ENCODE results near the gene PANX2.

The PANX2 gene

DNA sequence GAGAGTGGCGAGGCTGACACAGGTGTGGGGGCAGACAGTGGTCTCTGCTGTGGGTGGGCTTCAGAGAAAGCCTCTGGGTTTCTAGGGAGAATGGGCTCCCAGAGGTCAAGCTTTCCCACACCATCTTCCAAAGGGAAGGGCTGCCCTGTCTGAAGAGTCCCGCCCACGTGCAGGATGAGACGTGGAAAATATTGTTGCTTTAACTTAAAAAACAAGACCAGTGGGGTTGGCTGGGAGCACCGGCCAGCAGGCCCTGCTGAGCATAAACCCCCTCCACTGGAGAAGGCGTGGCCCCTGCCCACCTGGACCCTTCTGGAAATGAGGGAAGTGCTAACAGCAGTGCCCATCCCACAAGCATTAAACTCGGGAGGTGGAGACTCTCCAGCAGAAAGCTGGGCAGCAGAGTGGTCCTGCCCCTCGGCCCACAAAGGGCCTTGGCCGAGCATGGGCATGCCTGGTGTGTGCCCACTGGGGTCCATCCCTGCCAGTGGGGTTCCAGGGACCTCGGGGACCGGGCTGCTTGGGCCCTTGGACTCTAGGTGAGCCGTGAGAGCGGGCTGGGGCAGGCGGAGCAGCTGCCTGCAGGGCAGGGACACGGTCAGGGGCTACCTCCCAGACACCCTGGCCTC is 45.6 kb downstream of the PANX2 start:
- no peak for DNase-seq

DNA sequence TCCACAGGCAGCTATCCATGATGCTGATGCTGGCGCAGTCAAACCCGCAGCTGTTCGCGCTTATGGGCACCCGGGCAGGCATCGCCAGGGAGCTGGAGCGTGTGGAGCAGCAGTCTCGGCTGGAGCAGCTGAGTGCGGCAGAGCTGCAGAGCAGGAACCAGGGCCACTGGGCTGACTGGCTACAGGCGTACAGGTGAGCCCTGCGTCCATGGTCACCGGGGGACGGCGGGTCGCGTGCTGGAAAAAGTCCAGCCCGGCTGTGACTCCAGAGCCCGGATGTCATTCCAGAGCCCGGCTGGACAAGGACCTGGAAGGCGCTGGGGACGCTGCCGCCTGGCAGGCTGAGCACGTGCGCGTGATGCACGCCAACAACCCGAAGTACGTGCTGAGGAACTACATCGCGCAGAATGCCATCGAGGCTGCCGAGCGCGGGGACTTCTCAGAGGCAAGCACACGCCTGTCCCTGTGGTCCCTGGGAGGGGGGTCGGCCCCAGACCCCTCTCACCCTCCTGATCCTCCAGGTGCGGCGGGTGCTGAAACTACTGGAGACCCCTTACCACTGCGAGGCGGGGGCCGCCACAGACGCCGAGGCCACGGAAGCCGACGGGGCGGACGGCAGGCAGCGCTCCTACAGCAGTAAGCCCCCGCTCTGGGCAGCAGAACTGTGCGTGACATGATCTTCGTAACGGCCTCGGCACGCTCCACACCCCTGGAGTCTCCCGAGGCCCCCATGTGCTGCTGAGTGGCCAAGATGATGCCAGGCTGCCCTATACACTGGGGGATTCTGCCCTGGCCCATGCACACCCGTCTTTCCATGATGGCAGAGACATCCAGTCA is 46.4 kb downstream of the PANX2 start:
- no peak for DNase-seq

DNA sequence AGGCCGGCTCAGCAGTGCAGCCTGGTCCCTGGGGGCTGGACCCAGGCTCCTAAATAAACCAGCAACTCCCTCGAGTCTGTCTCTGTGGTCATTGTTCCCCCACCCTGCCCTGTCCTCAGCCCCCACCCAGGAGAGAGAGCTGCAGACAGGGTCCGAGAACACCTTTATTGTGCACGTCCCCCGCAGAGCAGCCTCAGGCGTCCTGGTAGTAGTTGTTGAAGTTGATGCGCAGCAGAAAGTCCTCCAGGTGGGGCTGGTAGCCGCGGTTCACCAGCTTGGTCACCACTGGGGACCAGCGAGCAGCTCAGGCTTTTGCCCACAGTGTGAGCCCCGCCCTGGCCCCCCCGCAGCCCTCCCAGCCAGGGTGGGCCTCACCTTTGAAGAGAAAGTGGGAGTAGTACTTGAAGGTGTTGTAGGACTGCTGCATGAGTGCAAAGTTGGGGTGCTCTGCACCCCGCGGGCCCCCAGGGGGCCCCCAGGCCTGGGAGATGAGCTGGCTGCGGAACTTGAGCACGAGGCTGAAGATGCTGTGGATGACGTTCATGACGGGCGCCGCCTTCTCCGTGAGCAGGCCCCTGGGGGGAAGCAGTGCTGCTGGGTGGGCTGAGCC is 47.1 kb downstream of the PANX2 start:
- no peak for DNase-seq

DNA sequence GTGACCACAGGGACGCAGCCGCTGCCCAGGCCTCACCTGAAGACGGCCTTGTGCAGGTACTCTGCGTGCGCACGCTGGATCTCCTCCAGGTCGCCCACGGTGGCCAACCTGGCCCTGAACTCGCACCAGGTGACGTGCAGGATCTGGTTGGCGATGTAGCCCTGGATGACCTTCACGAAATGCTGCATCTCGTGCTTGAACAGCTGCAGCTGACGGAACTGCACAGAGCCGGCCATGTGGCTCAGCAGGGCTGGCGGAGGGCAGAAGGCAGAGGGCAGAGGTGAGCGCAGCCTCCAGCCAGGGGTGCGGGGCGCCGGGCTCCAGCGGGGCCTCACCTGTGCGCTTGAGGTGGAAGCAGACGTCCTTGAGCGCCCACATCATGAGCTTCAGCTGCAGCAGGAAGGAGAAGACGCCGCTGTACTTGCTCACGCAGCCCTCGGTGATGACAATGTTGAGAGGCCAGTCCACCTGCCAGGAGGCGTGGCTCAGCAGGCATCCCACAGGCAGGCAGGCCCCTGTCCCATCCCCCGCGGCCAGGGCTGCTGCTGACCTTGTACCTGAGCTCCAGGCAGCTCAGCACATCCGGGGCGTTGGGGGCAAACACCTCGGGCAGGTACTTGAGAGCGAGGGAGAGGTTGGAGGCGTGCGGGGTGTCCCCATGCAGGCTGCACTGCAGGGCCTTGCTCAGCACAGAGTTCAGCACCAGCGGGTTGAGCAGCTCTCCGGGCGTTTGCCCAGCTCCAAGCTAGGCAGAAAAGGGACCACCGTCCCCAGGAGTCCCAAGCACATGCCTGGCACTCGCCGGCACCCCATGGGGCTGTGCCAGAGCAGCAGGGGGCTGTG is 47.8 kb downstream of the PANX2 start:
- no peak for DNase-seq

DNA sequence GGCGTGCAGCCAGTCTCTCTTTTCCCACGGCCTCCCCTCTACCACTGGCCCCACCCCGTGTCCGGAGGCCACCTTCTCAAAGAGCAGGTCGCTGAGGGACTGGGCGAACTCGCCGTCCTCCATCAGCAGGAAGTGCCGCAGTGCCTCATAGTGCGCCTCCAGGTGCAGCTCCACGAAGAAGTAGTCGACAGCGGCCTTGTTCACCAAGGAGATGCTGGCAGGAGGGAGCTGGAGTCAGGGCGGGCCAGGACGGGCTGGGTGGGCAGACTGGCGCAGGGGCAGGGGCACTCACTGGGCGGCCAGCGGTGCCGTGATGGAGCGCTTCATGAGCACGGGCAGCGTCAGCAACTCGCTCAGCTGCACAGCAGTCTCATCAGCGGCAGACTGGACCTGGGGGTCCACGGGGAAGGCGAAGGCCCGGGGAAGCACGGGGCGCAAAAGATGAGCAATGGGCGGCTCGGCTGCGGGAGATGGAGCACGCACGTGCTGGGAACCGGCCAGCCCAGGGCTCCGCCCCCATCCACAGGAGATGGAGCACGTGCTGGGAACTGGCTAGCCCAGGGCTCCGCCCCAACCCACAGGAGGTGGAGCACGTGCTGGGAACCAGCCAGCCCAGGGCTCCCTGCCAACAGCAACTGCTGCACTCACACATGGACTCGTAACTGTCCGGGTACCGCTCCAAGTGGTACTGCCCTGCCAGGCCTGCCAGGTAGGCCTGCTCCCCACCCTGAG is 48.6 kb downstream of the PANX2 start:
- no peak for DNase-seq

DNA sequence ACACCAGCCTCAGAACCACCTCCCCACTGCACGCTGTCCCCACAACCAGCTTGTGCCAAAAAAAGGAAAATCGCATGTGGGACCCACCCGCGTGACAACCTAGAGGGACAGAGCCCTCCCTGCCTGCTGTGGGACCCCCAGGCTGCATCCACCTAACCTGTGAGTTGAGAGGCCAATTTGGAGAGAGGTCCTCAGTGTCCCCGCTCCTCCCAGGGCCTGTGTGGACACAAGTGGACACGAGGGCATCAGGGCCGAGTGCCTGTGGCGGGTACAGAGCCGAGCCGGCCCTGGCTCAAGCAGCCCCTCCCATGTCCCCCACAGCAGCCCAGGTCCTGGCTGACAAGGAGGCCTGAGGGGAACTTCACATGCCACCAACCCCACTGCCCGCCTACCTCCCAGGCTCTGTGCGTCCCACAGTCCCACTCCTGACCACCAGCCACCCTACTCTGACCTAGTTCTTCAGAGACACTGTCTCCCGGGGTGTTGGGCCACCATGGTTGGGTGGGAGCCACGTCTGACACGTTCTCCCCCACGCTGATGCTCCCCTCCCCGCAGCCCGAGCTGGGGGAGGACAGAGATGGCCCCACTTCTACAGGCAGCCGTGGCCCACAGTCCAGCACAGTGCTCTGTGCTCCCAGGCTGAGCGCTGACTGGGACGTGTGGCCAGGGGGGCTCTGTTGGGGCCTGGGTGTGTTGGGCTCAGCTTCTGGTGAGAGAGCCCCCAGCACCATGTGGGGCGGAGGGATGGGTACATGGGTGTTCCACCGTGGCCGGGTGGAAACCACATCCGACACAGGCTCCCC is 49.5 kb downstream of the PANX2 start:
- no peak for DNase-seq

DNA sequence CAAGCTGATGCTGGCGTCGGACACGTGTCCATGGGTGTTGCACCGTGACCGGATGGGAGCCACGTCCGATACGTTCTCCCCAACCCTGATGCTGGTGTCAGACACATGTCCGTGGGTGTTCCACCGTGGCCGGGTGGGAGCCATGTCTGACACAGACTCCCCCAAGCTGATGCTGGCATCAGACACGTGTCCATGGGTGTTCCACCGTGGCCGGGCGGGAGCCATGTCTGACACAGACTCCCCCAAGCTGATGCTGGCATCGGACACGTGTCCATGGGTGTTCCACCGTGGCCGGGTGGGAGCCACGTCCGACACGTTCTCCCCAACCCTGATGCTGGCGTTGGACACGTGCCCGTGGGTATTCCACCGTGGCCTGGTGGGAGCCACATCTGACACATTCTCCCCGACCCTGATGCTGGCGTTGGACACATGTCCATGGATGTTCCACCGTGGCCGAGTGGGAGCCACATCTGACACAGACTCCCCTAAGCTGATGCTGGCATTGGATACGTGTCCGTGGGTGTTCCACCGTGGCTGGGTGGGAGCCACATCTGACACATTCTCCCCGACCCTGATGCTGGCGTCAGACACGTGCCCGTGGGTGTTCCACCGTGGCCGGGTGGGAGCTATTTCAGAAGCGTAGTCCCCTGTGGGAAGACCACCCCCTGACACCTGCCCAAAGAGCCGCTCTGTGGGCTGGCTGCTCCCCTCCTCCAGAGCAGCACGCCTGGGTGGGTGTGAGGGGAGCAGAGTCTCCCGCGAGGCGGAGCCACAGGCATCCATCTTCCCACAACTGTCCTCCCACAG is 50.3 kb downstream of the PANX2 start:
- DNase-seq = no peak

DNA sequence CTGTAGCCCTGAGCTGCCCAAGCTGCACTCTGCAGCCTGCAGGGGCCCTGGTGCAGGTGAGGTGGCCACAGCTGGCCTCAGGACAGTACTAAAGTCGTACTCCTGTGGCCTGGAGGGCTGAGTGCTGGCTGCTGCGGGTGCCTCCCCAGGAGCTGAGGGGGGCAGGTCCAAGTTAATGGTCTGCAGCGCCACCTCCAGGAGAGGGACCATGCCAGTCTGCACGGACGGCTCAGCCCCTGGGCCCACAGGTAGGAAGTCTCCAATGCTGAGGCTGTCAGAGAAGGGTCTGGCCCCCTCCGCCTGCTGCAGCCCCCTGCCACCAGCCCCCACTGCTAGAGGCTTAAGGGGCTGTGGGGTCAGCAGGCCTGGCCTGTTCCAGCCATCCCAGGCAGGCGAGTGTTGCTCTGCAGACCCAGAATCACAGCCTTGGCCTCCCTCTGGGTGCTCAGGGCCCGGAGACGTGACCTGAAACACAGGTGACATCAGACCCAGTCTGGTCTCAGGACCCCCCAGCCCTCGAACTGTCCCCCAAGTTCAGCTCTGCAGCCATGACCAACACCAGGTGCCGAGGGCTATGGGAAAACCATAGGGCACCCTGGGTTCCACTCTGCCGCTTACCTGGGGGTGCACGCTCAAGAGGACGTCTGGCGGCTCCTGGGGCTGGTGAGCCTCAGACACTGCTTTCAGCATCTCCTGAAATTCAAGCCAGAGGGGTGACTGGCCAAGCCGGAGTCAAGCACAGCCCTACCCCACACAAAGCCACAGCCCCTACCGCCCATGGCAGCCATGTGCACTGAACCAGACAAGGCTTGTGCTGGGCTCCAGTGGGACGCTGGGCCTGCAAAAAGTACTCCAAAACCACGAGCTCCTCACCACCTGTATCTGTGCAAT is 51.1 kb downstream of the PANX2 start:
- no peak for DNase-seq

DNA sequence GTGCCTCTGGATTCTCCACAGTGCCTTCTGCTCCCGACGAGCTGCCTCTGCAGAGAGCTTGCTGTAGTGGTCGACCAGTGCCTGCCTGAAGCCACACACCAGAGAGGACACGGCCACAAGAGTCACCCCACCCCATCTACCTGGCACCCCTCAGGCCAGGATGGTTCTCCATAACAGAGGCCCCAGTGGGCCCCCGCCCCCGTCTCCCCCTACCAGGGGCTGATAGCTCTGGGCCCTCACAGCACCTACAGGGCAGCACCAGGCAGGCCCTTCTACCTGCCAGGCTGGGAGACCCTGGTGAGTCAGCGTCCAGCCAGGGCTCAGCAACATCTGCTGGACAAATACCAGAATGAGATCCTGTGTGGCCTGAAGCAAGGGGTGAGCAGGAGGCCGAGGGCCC is 52.0 kb downstream of the PANX2 start:
- no peak for DNase-seq

DNA sequence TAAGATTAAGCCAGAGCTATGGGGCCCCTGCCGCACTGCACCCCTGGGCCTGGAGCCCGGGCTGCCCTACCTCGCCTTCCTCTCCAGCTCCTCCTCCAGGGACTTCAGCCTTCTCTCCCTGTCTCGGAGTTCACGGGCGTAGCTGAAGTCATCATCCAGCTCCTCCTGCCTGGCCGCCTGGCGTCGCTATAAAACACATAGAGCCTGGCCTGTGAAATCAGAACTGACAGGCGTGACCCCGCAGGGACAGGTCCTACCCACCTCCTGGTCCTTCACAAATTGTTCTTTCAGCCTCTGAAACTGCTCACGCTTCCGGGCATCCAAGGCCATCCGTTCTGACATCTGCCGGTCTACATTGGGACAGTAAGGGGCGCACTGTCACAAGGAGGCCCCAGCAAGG is 53.5 kb downstream of the PANX2 start:
- no peak for DNase-seq

DNA sequence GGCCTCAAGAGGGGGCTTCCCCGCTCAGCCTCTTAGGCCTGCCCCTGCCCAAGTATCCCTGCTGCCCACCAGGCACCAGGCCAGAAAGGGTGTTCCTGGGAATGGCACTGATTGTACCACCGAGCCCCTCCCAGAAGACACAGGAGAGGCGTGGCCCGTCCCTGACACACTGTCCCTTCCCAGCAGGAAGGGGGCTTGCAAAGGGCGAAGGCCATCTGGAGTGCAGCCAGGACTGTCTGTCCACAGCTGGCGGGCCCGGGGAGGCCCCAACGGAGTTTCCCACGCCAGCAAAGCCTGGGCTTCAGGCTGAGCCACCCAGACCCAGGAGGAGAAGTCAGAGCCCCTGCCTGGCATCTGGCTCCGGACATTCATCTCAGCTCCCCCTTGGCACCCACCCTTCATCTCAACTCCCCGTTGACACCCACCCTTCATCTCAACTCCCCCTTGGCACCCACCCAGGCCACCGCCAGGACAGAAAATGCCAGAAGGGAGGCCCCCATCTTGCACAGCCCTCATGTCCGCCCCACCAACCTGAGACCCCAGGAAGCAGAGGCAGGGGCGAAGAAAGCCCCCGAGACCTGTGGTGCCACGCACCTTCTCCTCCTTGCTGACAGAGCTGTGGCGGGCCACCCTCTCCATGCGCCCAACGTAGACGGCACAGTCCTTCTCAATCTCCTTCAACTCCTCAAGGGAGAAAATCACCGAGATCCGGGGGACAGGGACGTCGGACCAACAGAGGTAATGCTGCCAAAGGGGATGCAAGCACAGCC is 54.9 kb downstream of the PANX2 start:
- DNase-seq = no peak

DNA sequence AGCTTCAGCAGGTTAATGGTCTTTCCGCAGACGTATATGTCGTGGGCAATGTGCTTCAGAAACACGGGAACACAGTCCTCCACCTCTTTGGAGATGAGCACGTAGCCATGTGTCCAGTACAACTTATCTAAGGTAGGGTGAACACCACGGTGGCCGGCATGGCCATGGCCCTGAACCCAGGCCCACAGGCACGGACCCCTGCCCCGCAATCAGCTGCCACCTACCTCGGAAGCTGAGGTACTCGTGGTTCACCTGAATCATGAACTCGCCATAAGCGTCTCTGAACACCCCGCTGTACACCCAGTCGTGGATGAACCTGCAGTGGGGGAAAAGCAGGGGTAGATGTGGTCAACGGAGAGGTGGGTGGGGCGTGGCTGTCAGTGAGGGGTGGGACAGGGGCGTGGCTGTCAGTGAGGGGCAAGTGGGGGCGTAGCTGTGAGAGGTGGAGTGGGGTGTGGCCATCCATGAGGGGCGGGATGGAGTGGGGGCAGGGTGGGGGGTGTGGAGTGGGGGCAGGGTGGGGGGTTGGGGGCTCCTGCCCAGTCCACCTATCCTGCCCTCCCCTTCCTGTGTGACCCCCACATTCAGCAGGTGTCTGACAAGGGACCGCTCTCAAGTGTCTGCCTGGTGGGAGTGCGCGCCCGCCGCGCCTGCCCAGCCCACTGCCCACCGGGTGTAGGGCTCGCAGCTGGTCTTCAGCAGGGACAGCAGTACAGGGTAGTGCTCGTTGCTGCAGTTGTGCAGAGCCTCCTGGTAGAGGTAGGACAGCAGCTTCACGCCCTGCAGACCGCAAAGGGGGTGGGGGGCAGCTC is 55.7 kb downstream of the PANX2 start:
- DNase-seq = no peak

DNA sequence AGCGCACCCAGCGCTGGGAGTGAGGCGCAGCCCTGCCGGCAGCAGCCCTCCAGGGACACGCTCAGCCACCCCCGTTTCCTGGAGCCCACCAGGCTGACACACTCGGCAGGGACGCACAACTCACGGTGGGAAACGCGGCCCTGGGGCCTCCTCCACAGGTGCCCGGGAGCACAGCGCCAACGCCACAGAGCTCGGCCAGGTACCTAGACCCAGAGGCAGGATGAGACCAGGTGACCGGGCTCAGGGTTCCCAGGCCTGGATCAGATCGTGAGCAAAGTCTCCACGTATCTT is 56.3 kb downstream of the PANX2 start:
- DNase-seq = no peak

DNA sequence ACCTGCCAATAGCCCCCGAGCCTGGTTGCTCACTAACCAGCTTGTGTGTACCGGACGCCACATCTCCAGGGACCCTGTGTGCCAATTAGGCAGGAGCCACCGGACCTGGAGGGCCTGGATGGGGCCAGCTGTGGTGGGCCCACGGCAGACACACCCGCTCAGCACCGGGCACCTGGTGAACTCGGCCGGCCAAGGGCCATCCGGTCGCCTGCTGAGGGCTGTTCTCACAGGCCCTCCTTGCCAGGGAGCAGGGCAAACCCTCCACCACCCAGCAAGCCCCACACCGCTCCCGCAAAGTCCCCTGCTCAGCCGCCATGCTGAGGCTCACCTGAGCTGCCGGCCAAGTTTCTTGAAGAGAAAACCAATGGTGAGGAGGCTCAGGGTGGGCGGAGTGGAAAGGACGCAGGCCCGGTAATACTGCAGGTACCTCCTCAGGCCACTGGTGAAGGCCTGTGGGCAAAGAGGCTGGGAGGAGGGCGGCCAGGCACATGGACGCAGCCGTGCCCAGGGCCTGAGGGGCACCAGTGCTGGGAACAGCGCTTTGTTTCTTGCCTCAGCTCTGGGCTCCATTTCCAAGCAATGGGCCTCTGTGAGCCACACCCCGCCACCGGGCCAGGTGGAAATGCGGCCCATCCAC is 57.2 kb downstream of the PANX2 start:
- DNase-seq = no peak

DNA sequence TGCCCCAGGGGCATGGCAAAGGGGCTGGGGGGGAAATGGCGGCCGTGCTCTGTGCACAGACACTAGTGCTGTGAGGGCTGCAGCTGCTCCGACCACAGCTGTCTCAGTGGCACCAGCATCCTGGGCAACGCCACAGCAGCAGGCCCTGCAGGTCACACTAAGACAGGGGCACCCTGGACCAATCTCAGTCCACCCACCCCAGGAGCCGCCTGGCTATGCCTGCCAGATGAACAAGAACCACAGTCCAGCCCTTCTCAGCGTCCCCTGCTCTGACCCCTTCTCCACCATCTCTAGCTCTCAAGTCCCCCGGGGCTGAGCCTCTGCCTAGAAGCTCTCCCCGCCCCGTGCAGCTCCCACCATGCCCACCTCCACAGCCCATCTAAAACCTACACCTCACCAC is 57.8 kb downstream of the PANX2 start:
- no peak for DNase-seq

DNA sequence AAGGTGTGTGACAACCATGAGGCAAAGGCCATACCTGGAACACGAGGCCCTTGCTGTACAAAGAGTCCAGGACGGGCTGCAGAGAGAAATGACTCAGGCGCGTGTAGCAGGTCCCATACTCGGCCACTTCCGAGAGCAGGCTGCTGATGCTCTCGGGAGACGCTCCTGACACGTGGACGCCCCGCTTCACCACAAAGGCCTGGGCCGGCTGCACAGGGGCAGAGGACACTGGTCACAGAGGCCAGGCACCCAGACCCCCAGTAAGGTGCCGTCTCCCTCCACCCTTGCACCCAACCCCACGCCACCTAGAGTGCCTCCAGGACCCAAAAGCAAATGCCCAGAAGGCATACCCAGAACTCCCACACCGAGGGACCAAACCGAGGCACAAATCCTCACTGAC is 58.8 kb downstream of the PANX2 start:
- DNase-seq = no peak

All from stimulated activated CD4-positive, alpha-beta T cell treated with anti-CD3 and anti-CD28 coated beads, Interleukin-1b, Interleukin-23, amount 100 ng/mL, for 48 hours (primary cell).